ENCODE data around the gene CCDC185.

CCDC185 gene

GRCh38 chr1:223393275-223394214, at the start of gene CCDC185:
CCDC185 (plus strand) TSS chr1:223393415; CDS start chr1:223393476, 61 bp downstream.
- DNase-seq, result no peak

GRCh38 chr1:223343692-223344091, 49.5 kb upstream of the CCDC185 start:
- DNase-seq, result no peak

GRCh38 chr1:223344491-223344890, 48.7 kb upstream of the CCDC185 start:
- DNase-seq, result no peak

GRCh38 chr1:223345720-223346119, 47.5 kb upstream of the CCDC185 start:
- no peak for DNase-seq

GRCh38 chr1:223346311-223346710, 46.9 kb upstream of the CCDC185 start:
- no peak for DNase-seq

GRCh38 chr1:223347583-223347982, 45.6 kb upstream of the CCDC185 start:
- DNase-seq, result no peak

GRCh38 chr1:223348439-223348838, 44.8 kb upstream of the CCDC185 start:
- no peak for DNase-seq

- DNase-seq, result no peak
Measured at GRCh38 chr1:223349241-223349640, 44.0 kb upstream of the CCDC185 start.

GRCh38 chr1:223350361-223350908, 42.8 kb upstream of the CCDC185 start:
- no peak for DNase-seq

- no peak for DNase-seq
Measured at GRCh38 chr1:223352944-223353343, 40.3 kb upstream of the CCDC185 start.

GRCh38 chr1:223353939-223354338, 39.3 kb upstream of the CCDC185 start:
- no peak for DNase-seq

- DNase-seq, result no peak
Measured at GRCh38 chr1:223355699-223356098, 37.5 kb upstream of the CCDC185 start.

- no peak for DNase-seq
Measured at GRCh38 chr1:223358826-223359225, 34.4 kb upstream of the CCDC185 start.

- DNase-seq, result peak; percentile 47
Measured at GRCh38 chr1:223363057-223363855, 30.0 kb upstream of the CCDC185 start.

- DNase-seq, result peak; percentile 64
Measured at GRCh38 chr1:223363856-223364684, 29.1 kb upstream of the CCDC185 start, which contains the start of gene SUSD4. SUSD4 (minus strand) TSS chr1:223364176; CDS start chr1:223363425, 751 bp downstream.

- DNase-seq, result peak; percentile 28
Measured at GRCh38 chr1:223364685-223365382, 28.4 kb upstream of the CCDC185 start.

- no peak for DNase-seq
Measured at GRCh38 chr1:223374064-223374610, 19.1 kb upstream of the CCDC185 start.

- DNase-seq, result no peak
Measured at GRCh38 chr1:223378754-223379153, 14.5 kb upstream of the CCDC185 start.

- no peak for DNase-seq
Measured at GRCh38 chr1:223386013-223386412, 7.2 kb upstream of the CCDC185 start.

GRCh38 chr1:223390618-223391017, 2.6 kb upstream of the CCDC185 start:
- no peak for DNase-seq

GRCh38 chr1:223394242-223394641, 1.0 kb downstream of the CCDC185 start:
- no peak for DNase-seq

Data from activated CD4-positive, alpha-beta T cell treated with anti-CD3 and anti-CD28 coated beads for 48 hours (primary cell).